GM23338 (cell line): Measurements from ENCODE around the gene SIGLEC9. TPM values are rescaled to one million over a fixed set of nuclear protein-coding genes. Genes with fewer than 3 reads are reported as not detected.

ENCODE experiments used
- ATAC-seq: fragments of 200-7000 bp; cut with Tn5 transposase; 3 replicates; pipeline ENCODE4 v1.9.1; 2020
- DNase-seq: peaks from one replicate; pipeline ENCODE4 v3.0.0-alpha.2; 2015; ENCODE audit warnings: low spot score
- H2AFZ ChIP-seq: fragments of 200-600 bp; sonication (generic); 2 replicates; pipeline ENCODE4 v1.8.0; 2016; ENCODE audit warnings: antibody characterized with exemption, mild to moderate bottlenecking, moderate library complexity
- H3F3A ChIP-seq: fragments of 200-600 bp; sonication (generic); replicated peaks from 2 replicates; pipeline ENCODE4 v1.8.0; 2017; ENCODE audit warnings: antibody characterized with exemption, mixed run types, low read depth
- H3K27ac ChIP-seq: fragments of 200-600 bp; sonication (generic); 2 replicates; pipeline ENCODE4 v1.6.1; 2016; ENCODE audit warnings: low read depth
- H3K27me3 ChIP-seq: fragments of 200-600 bp; sonication (generic); 2 replicates; pipeline ENCODE4 v1.8.0; 2016; ENCODE audit warnings: mild to moderate bottlenecking, mixed run types, moderate library complexity; ENCODE audit not compliant: insufficient read depth
- H3K36me3 ChIP-seq: fragments of 200-600 bp; sonication (generic); 2 replicates; pipeline ENCODE4 v1.8.0; 2016; ENCODE audit warnings: mild to moderate bottlenecking; ENCODE audit not compliant: insufficient read depth
- H3K4me1 ChIP-seq: fragments of 200-600 bp; sonication (generic); 2 replicates; pipeline ENCODE4 v1.8.0; 2016; ENCODE audit warnings: mild to moderate bottlenecking, moderate library complexity; ENCODE audit not compliant: insufficient read depth
- H3K4me2 ChIP-seq: fragments of 200-600 bp; sonication (generic); 2 replicates; pipeline ENCODE4 v1.7.1; 2017; ENCODE audit warnings: mixed run types
- H3K4me3 ChIP-seq: fragments of 200-600 bp; sonication (generic); 2 replicates; pipeline ENCODE4 v1.6.1; 2016; ENCODE audit warnings: mixed run types
- H3K79me2 ChIP-seq: fragments of 200-600 bp; sonication (generic); replicated peaks from 2 replicates; pipeline ENCODE4 v1.8.0; 2017; ENCODE audit warnings: mild to moderate bottlenecking; ENCODE audit not compliant: insufficient read depth
- H3K9me2 ChIP-seq: fragments of 200-600 bp; sonication (generic); 2 replicates; pipeline ENCODE4 v1.8.0; 2017; ENCODE audit not compliant: insufficient read depth
- H4K20me1 ChIP-seq: fragments of 200-600 bp; sonication (generic); replicated peaks from 2 replicates; pipeline ENCODE4 v1.8.0; 2017; ENCODE audit warnings: mild to moderate bottlenecking; ENCODE audit not compliant: insufficient read depth
- H3K27ac Mint-ChIP-seq: 2 replicates; pipeline ENCODE4 v1.8.0; 2020; ENCODE audit warnings: inconsistent platforms, mild to moderate bottlenecking, moderate library complexity, mixed read lengths
- H3K27me3 Mint-ChIP-seq: 3 replicates; pipeline ENCODE4 v1.8.0; 2022; ENCODE audit warnings: low read depth, mild to moderate bottlenecking, moderate library complexity, mixed read lengths, inconsistent platforms; ENCODE audit not compliant: insufficient read depth, poor library complexity
- H3K36me3 Mint-ChIP-seq: 3 replicates; pipeline ENCODE4 v1.8.0; 2021; ENCODE audit warnings: low read depth, mild to moderate bottlenecking, inconsistent platforms, moderate library complexity, mixed read lengths
- H3K4me1 Mint-ChIP-seq: 3 replicates; pipeline ENCODE4 v1.8.0; 2020; ENCODE audit warnings: mild to moderate bottlenecking, inconsistent platforms, mixed read lengths
- H3K4me3 Mint-ChIP-seq: 3 replicates; pipeline ENCODE4 v1.8.0; 2021; ENCODE audit warnings: moderate library complexity, mild to moderate bottlenecking, inconsistent platforms, mixed read lengths
- H3K9me3 Mint-ChIP-seq: 3 replicates; pipeline ENCODE4 v1.8.0; 2020; ENCODE audit warnings: moderate library complexity, mild to moderate bottlenecking, inconsistent platforms, mixed read lengths
- CREB1 ChIP-seq: fragments of 250-450 bp; sonication (Bioruptor Pico); IDR thresholded peaks from 2 replicates; pipeline ENCODE4 v1.5.0; 2020; ENCODE audit warnings: low read depth, mild to moderate bottlenecking, moderate library complexity
- EZH2 ChIP-seq: fragments of 200-600 bp; sonication (generic); IDR thresholded peaks from one replicate; pipeline ENCODE4 v1.8.0; 2017; ENCODE audit warnings: antibody characterized with exemption, mild to moderate bottlenecking, low read depth; ENCODE audit not compliant: unreplicated experiment
- EZH2phosphoT487 ChIP-seq: fragments of 200-600 bp; sonication (generic); IDR thresholded peaks from one replicate; pipeline ENCODE4 v1.8.1; 2018; ENCODE audit warnings: antibody characterized with exemption; ENCODE audit not compliant: unreplicated experiment
- JUNB ChIP-seq: IDR thresholded peaks from one replicate; pipeline ENCODE4 v1.6.1; 2016; ENCODE audit warnings: antibody characterized with exemption; ENCODE audit not compliant: unreplicated experiment
- NANOG ChIP-seq: IDR thresholded peaks from 2 replicates; pipeline ENCODE4 v1.6.1; 2016; ENCODE audit warnings: antibody characterized with exemption, borderline replicate concordance
- POLR2AphosphoS5 ChIP-seq: IDR thresholded peaks from 2 replicates; pipeline ENCODE4 v1.6.1; 2016; ENCODE audit warnings: antibody characterized with exemption, low read depth
- STAT1 ChIP-seq: IDR thresholded peaks from one replicate; pipeline ENCODE4 v1.6.1; 2016; ENCODE audit warnings: antibody characterized with exemption; ENCODE audit not compliant: unreplicated experiment
- ZNF114 ChIP-seq: fragments of 250-450 bp; sonication (Bioruptor Pico); IDR thresholded peaks from 2 replicates; pipeline ENCODE4 v1.5.0; 2020; ENCODE audit warnings: mild to moderate bottlenecking, moderate library complexity
- ZNF331 ChIP-seq: fragments of 250-450 bp; sonication (Bioruptor Pico); IDR thresholded peaks from 2 replicates; pipeline ENCODE4 v1.5.0; 2020; ENCODE audit warnings: low read depth, mild to moderate bottlenecking, moderate library complexity
- polyA plus RNA-seq: library from polyadenylated mRNA; unstranded; fragments of >200 nt; fragmentation: Nextera tagmentation; extraction: Ambion mirVana; gene quantifications from 2 replicates; pipeline ENCODE4 v1.2.1, GENCODE V29; 2016
- total RNA-seq: library from RNA; depleted of rRNA; stranded (reverse); fragments of >200 nt; shearing (Covaris generic); gene quantifications from 2 replicates; pipeline ENCODE4 v1.2.3, GENCODE V29; 2014
- TF ChIP-seq, protein P1 (sequence below): fragments of 250-450 bp; sonication (Bioruptor Pico); IDR thresholded peaks from 2 replicates; pipeline ENCODE4 v1.5.0; 2020; ENCODE audit warnings: mild to moderate bottlenecking, moderate library complexity
- TF ChIP-seq, protein P2 (sequence below): IDR thresholded peaks from 2 replicates; pipeline ENCODE4 v1.6.1; 2016; ENCODE audit warnings: antibody characterized with exemption
- TF ChIP-seq, protein P3 (sequence below), 2 experiments: fragments of 200-600 bp in 1 of 2; sonication (generic) in 1 of 2; conservative IDR thresholded peaks; 2 replicates each; pipeline versions ENCODE4 v1.5.1 to v1.6.1; 2016 to 2017; ENCODE audit warnings: antibody characterized with exemption in 2 of 2, low read depth in 2 of 2, mild to moderate bottlenecking in 2 of 2, moderate library complexity in 1 of 2
- TF ChIP-seq, protein P4 (sequence below): IDR thresholded peaks from one replicate; pipeline ENCODE4 v1.6.1; 2018; ENCODE audit warnings: antibody characterized with exemption; ENCODE audit not compliant: unreplicated experiment

SIGLEC9 gene
- total and polyA plus RNA-seq, 2 experiments from 2014 or later = not detected

DNA sequence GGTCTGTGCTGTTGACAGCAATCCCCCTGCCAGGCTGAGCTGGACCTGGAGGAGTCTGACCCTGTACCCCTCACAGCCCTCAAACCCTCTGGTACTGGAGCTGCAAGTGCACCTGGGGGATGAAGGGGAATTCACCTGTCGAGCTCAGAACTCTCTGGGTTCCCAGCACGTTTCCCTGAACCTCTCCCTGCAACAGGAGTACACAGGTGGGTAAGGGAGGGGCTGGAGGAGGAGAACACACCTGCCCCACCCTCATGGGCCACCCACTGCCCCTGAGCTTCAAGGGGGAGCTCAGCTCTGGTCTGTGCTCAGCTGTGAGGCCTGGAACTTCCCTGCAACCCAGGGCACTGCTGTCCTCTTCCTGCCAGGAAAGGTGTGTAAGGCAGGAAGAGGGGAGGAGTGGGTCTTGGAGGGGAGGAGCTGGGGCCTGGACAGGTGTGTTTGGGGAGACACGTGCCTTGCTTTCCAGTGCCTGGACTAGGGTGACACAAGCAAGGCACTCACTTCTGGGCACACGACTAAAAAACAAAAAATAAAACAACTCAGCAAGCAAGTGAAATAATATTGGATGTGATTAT lies 21.3 kb downstream of the SIGLEC9 start:
- TF ChIP-seq, protein P1, sequence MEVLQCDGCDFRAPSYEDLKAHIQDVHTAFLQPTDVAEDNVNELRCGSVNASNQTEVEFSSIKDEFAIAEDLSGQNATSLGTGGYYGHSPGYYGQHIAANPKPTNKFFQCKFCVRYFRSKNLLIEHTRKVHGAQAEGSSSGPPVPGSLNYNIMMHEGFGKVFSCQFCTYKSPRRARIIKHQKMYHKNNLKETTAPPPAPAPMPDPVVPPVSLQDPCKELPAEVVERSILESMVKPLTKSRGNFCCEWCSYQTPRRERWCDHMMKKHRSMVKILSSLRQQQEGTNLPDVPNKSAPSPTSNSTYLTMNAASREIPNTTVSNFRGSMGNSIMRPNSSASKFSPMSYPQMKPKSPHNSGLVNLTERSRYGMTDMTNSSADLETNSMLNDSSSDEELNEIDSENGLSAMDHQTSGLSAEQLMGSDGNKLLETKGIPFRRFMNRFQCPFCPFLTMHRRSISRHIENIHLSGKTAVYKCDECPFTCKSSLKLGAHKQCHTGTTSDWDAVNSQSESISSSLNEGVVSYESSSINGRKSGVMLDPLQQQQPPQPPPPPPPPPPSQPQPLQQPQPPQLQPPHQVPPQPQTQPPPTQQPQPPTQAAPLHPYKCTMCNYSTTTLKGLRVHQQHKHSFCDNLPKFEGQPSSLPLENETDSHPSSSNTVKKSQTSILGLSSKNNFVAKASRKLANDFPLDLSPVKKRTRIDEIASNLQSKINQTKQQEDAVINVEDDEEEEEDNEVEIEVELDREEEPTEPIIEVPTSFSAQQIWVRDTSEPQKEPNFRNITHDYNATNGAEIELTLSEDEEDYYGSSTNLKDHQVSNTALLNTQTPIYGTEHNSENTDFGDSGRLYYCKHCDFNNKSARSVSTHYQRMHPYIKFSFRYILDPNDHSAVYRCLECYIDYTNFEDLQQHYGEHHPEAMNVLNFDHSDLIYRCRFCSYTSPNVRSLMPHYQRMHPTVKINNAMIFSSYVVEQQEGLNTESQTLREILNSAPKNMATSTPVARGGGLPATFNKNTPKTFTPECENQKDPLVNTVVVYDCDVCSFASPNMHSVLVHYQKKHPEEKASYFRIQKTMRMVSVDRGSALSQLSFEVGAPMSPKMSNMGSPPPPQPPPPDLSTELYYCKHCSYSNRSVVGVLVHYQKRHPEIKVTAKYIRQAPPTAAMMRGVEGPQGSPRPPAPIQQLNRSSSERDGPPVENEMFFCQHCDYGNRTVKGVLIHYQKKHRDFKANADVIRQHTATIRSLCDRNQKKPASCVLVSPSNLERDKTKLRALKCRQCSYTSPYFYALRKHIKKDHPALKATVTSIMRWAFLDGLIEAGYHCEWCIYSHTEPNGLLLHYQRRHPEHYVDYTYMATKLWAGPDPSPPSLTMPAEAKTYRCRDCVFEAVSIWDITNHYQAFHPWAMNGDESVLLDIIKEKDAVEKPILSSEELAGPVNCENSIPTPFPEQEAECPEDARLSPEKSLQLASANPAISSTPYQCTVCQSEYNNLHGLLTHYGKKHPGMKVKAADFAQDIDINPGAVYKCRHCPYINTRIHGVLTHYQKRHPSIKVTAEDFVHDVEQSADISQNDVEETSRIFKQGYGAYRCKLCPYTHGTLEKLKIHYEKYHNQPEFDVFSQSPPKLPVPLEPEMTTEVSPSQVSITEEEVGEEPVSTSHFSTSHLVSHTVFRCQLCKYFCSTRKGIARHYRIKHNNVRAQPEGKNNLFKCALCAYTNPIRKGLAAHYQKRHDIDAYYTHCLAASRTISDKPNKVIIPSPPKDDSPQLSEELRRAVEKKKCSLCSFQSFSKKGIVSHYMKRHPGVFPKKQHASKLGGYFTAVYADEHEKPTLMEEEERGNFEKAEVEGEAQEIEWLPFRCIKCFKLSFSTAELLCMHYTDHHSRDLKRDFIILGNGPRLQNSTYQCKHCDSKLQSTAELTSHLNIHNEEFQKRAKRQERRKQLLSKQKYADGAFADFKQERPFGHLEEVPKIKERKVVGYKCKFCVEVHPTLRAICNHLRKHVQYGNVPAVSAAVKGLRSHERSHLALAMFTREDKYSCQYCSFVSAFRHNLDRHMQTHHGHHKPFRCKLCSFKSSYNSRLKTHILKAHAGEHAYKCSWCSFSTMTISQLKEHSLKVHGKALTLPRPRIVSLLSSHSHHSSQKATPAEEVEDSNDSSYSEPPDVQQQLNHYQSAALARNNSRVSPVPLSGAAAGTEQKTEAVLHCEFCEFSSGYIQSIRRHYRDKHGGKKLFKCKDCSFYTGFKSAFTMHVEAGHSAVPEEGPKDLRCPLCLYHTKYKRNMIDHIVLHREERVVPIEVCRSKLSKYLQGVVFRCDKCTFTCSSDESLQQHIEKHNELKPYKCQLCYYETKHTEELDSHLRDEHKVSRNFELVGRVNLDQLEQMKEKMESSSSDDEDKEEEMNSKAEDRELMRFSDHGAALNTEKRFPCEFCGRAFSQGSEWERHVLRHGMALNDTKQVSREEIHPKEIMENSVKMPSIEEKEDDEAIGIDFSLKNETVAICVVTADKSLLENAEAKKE (CRISPR knock-in tag) = no peak
- TF ChIP-seq STAT1 = no peak
- TF ChIP-seq ZNF331 = no peak
- no peak for TF ChIP-seq EZH2phosphoT487
- TF ChIP-seq NANOG = no peak
- TF ChIP-seq, protein P2, sequence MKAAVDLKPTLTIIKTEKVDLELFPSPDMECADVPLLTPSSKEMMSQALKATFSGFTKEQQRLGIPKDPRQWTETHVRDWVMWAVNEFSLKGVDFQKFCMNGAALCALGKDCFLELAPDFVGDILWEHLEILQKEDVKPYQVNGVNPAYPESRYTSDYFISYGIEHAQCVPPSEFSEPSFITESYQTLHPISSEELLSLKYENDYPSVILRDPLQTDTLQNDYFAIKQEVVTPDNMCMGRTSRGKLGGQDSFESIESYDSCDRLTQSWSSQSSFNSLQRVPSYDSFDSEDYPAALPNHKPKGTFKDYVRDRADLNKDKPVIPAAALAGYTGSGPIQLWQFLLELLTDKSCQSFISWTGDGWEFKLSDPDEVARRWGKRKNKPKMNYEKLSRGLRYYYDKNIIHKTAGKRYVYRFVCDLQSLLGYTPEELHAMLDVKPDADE = no peak
- no peak for TF ChIP-seq EZH2
- TF ChIP-seq ZNF114 (CRISPR knock-in tag) = no peak
- no peak for TF ChIP-seq CREB1 (CRISPR knock-in tag)
- TF ChIP-seq, protein P3, sequence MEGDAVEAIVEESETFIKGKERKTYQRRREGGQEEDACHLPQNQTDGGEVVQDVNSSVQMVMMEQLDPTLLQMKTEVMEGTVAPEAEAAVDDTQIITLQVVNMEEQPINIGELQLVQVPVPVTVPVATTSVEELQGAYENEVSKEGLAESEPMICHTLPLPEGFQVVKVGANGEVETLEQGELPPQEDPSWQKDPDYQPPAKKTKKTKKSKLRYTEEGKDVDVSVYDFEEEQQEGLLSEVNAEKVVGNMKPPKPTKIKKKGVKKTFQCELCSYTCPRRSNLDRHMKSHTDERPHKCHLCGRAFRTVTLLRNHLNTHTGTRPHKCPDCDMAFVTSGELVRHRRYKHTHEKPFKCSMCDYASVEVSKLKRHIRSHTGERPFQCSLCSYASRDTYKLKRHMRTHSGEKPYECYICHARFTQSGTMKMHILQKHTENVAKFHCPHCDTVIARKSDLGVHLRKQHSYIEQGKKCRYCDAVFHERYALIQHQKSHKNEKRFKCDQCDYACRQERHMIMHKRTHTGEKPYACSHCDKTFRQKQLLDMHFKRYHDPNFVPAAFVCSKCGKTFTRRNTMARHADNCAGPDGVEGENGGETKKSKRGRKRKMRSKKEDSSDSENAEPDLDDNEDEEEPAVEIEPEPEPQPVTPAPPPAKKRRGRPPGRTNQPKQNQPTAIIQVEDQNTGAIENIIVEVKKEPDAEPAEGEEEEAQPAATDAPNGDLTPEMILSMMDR (conservative IDR thresholded peaks at IDR 0.05; ENCODE audit: low read depth in 2 of 2) = no peak
- TF ChIP-seq, protein P4, sequence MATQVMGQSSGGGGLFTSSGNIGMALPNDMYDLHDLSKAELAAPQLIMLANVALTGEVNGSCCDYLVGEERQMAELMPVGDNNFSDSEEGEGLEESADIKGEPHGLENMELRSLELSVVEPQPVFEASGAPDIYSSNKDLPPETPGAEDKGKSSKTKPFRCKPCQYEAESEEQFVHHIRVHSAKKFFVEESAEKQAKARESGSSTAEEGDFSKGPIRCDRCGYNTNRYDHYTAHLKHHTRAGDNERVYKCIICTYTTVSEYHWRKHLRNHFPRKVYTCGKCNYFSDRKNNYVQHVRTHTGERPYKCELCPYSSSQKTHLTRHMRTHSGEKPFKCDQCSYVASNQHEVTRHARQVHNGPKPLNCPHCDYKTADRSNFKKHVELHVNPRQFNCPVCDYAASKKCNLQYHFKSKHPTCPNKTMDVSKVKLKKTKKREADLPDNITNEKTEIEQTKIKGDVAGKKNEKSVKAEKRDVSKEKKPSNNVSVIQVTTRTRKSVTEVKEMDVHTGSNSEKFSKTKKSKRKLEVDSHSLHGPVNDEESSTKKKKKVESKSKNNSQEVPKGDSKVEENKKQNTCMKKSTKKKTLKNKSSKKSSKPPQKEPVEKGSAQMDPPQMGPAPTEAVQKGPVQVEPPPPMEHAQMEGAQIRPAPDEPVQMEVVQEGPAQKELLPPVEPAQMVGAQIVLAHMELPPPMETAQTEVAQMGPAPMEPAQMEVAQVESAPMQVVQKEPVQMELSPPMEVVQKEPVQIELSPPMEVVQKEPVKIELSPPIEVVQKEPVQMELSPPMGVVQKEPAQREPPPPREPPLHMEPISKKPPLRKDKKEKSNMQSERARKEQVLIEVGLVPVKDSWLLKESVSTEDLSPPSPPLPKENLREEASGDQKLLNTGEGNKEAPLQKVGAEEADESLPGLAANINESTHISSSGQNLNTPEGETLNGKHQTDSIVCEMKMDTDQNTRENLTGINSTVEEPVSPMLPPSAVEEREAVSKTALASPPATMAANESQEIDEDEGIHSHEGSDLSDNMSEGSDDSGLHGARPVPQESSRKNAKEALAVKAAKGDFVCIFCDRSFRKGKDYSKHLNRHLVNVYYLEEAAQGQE = no peak
- no peak for TF ChIP-seq JUNB
- no peak for TF ChIP-seq POLR2AphosphoS5
- H3K27me3 ChIP-seq = no peaks in the 10 kb centered on the region
- Mint-ChIP-seq H3K4me3 (no peak overlapping the region), H3K9me3 (peaks cover 5% of the 10 kb centered on the region; the same call in 1 of the 3 replicates), H3K27me3 (peaks cover 17% of the 10 kb centered on the region), H3K4me1 (peaks cover 8% of the 10 kb centered on the region), H3K36me3 (no peaks in the 10 kb centered on the region; the same call in 2 of the 3 replicates), H3K27ac (no peak overlapping the region)
- no peaks in the 10 kb centered on the region for H4K20me1 ChIP-seq
- H3K4me1 ChIP-seq = peaks cover 6% of the 10 kb centered on the region
- no peaks in the 10 kb centered on the region for H3F3A ChIP-seq
- no peaks in the 10 kb centered on the region for H3K79me2 ChIP-seq
- no peak overlapping the region for H3K27ac ChIP-seq
- DNase-seq = no peak
- H3K36me3 ChIP-seq = no peaks in the 10 kb centered on the region
- peak; percentile 41; the same call in 2 of the 3 replicates for ATAC-seq
- no peak overlapping the region for H3K4me2 ChIP-seq
- H3K9me2 ChIP-seq = 0 out of 2 replicates have a peak, but pooled peaks cover 10% of the 10 kb centered on the region
- no peak overlapping the region for H3K4me3 ChIP-seq
- H2AFZ ChIP-seq = no peak overlapping the region
